IMR-90 (cell line): ENCODE measurements around the gene FOXL1. TPM values are rescaled to one million over a fixed set of nuclear protein-coding genes. Genes with fewer than 3 reads are reported as not detected.

Source experiments
- MAFK ChIP-seq: IDR thresholded peaks from 2 replicates; pipeline ENCODE4 v1.6.1; 2012; ENCODE audit warnings: low read depth, low read length, improper control_type of control experiment
- MAZ ChIP-seq: IDR thresholded peaks from 2 replicates; pipeline ENCODE4 v1.6.1; 2012; ENCODE audit warnings: low read depth, mild to moderate bottlenecking, low read length, improper control_type of control experiment, moderate library complexity, borderline replicate concordance
- POLR2A ChIP-seq: IDR thresholded peaks from 2 replicates; pipeline ENCODE4 v1.6.1; 2012; ENCODE audit warnings: mild to moderate bottlenecking, low read depth, low read length
- RCOR1 ChIP-seq: IDR thresholded peaks from 2 replicates; pipeline ENCODE4 v1.6.1; 2012; ENCODE audit warnings: mild to moderate bottlenecking, low read length, improper control_type of control experiment; ENCODE audit not compliant: insufficient replicate concordance
- SMC3 ChIP-seq: fragments of 150-350 bp; IDR thresholded peaks from 2 replicates; pipeline ENCODE4 v1.6.1; 2016; ENCODE audit warnings: low read depth, mild to moderate bottlenecking, antibody characterized with exemption, low read length, moderate library complexity
- polyA plus RNA-seq, 3 experiments: library from polyadenylated mRNA; depleted of rRNA; stranded (reverse); fragments of >200 nt; gene quantifications; 2 replicates each; pipeline ENCODE4 v1.2.3, GENCODE V29; 2012; ENCODE audit warnings: low replicate concordance in 1 of 3
- total RNA-seq: library from RNA; depleted of rRNA; stranded (reverse); fragments of >200 nt; gene quantifications from 2 replicates; pipeline ENCODE4 v1.2.3, GENCODE V29; 2012
- TF ChIP-seq, protein P1 (sequence below): fragments of 150-350 bp; IDR thresholded peaks from 2 replicates; pipeline ENCODE4 v1.6.1; 2017; ENCODE audit warnings: mild to moderate bottlenecking, antibody characterized with exemption, low read length, low read depth

Gene FOXL1
- total and polyA plus RNA-seq, 2 of the 4 experiments (the other 2 are of a cell fraction): 15.2 to 25.8 TPM

DNA sequence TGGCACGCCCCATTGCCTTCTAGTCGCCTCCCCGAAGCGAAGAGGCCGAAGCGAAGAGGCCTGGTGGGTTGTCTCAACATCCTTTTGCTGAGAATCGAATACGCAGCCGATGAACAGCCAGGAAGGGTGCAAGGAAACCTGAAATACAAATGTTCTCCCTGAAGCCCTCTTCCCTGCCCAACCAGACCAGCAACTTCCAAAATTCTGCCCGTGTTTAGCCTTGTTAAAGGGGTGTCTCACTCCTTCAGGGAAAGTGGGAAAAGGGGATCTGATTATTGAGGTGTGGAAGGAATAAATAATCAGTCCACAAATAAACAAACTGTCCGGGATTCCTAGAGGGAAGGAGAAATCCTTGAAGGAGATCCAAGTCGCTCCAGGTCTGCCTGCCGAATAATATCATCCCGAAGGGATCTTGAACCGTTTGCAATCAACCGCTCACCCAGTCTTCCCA, 13.1 kb upstream of the FOXL1 start (continued):
- TF ChIP-seq, protein P1, sequence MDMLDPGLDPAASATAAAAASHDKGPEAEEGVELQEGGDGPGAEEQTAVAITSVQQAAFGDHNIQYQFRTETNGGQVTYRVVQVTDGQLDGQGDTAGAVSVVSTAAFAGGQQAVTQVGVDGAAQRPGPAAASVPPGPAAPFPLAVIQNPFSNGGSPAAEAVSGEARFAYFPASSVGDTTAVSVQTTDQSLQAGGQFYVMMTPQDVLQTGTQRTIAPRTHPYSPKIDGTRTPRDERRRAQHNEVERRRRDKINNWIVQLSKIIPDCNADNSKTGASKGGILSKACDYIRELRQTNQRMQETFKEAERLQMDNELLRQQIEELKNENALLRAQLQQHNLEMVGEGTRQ: no peak
- TF ChIP-seq MAFK: no peak
- no peak for TF ChIP-seq POLR2A
- TF ChIP-seq RCOR1: no peak
- no peak for TF ChIP-seq MAZ
- TF ChIP-seq SMC3: no peak
